ENCODE results near the gene PARP6. TPM values are rescaled to one million over a fixed set of nuclear protein-coding genes. Genes with fewer than 3 reads are reported as not detected.

Gene PARP6
- total RNA-seq = 28.4 and 28.8 TPM in 2 replicates

GRCh38 chr15:72272213-72272996 lies at the start of gene PARP6:
TSS of gene PARP6 (minus strand) at chr15:72272554. CDS start at chr15:72267477, 5,077 bp downstream.

GRCh38 chr15:72319985-72320671 lies 47.8 kb upstream of the PARP6 start, which contains the start of gene CELF6:
TSS of gene CELF6 (minus strand) at chr15:72320157. CDS start at chr15:72319874, 283 bp downstream.

GRCh38 chr15:72231066-72231832 lies 41.1 kb downstream of the PARP6 start, which contains the start of gene PKM:
TSS of gene PKM (minus strand) at chr15:72231190. CDS start at chr15:72219097, 12,093 bp downstream.

GRCh38 chr15:72197460-72198355 lies 74.6 kb downstream of the PARP6 start, which contains the start of gene GRAMD2A:
TSS of gene GRAMD2A (minus strand) at chr15:72197787.

Other genes with a start within 250 kb of the PARP6 start
- gene MYO9A, start 154.4 kb downstream of the PARP6 start, total RNA-seq = 82.6 and 88.2 TPM in 2 replicates
- 3.4 and 5.7 TPM in 2 replicates for gene SENP8, start 154.2 kb downstream of the PARP6 start, total RNA-seq
- gene GRAMD2A, start 74.8 kb downstream of the PARP6 start, total RNA-seq = 0.54 and 1.0 TPM in 2 replicates
- 2,066 and 2,152 TPM in 2 replicates for gene PKM, start 41.4 kb downstream of the PARP6 start, total RNA-seq
- gene CELF6, start 47.6 kb upstream of the PARP6 start, total RNA-seq = 0.39 and 0.54 TPM in 2 replicates
- gene HEXA, start 103.5 kb upstream of the PARP6 start, total RNA-seq = 95.3 and 98.1 TPM in 2 replicates
- not detected in 2 replicates for gene TMEM202, start 125.8 kb upstream of the PARP6 start, total RNA-seq
- gene ARIH1, start 201.8 kb upstream of the PARP6 start, total RNA-seq = 52.9 and 56.6 TPM in 2 replicates